CD4-positive, alpha-beta T cell treated with Interleukin-6 at 100 ng/mL for 8 hours (primary cell): ENCODE data around the gene NAT16.

Experiments used
- DNase-seq: peaks from one replicate; pipeline ENCODE4 v3.0.0-alpha.2; 2020; ENCODE audit warnings: mixed read lengths, low spot score

NAT16 gene

GRCh38 chr7:101170617-101171441 lies 9.3 kb downstream of the NAT16 start:
- DNase-seq, result no peak

GRCh38 chr7:101169838-101170551 lies 10.1 kb downstream of the NAT16 start:
- peak; percentile 71 for DNase-seq

- DNase-seq, result no peak
Measured at GRCh38 chr7:101169110-101169837, 10.8 kb downstream of the NAT16 start.

- no peak for DNase-seq
Measured at GRCh38 chr7:101168412-101169049, 11.6 kb downstream of the NAT16 start.

GRCh38 chr7:101167645-101168411 lies 12.3 kb downstream of the NAT16 start:
- DNase-seq, result no peak

GRCh38 chr7:101166909-101167644 lies 13.0 kb downstream of the NAT16 start:
- no peak for DNase-seq

- DNase-seq, result no peak
Measured at GRCh38 chr7:101166648-101166908, 13.5 kb downstream of the NAT16 start.

- no peak for DNase-seq
Measured at GRCh38 chr7:101165958-101166647, 14.0 kb downstream of the NAT16 start.

- peak; percentile 88 for DNase-seq
Measured at GRCh38 chr7:101165075-101165957, 14.8 kb downstream of the NAT16 start, which contains the start of gene VGF. TSS of gene VGF (minus strand) at chr7:101165569. CDS start at chr7:101164843, 726 bp downstream.

GRCh38 chr7:101164071-101164840 lies 15.8 kb downstream of the NAT16 start:
- no peak for DNase-seq

- DNase-seq, result no peak
Measured at GRCh38 chr7:101163279-101164070, 16.6 kb downstream of the NAT16 start.

- DNase-seq, result no peak
Measured at GRCh38 chr7:101162551-101163278, 17.4 kb downstream of the NAT16 start.

- no peak for DNase-seq
Measured at GRCh38 chr7:101161692-101162471, 18.2 kb downstream of the NAT16 start.

GRCh38 chr7:101160910-101161309 lies 19.2 kb downstream of the NAT16 start:
- DNase-seq, result no peak

GRCh38 chr7:101159696-101160674 lies 20.1 kb downstream of the NAT16 start:
- DNase-seq, result no peak
